Measurements from ENCODE around the gene CCDC120. TPM values are rescaled to one million over a fixed set of nuclear protein-coding genes. Genes with fewer than 3 reads are reported as not detected.

CCDC120 gene
- total RNA-seq, 1 donor from 2014 or later: 8.5 TPM

DNA sequence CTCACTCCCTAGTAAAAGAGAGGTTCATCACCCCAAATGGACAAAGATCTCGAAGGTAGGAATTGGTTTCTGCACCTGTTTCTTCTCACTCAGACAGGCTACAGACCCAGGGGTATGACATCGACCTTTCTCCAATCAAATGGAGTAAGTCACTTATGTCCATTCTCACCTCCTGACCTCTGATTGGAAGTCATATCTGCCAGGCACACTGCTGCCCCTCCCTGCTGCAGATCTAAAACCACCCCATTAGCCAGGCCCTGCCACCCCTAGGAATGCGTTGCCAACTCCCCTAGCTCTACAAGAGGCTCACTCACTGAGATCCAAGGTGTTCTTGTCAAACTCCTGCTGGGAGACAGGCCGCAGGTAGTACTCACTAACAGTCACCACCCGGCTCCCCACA lies 57.9 kb downstream of the CCDC120 start:
- Mint-ChIP-seq H3K27me3 (ENCODE audit: unreplicated experiment) (no peaks in the 10 kb centered on the region), H3K27ac (ENCODE audit: unreplicated experiment) (no peak overlapping the region), H3K4me1 (ENCODE audit: unreplicated experiment) (no peaks in the 10 kb centered on the region), H3K4me3 (ENCODE audit: unreplicated experiment) (no peak overlapping the region), H3K9me3 (ENCODE audit: unreplicated experiment) (peaks cover 5% of the 10 kb centered on the region), H3K36me3 (ENCODE audit: unreplicated experiment) (peaks cover 18% of the 10 kb centered on the region)
- DNase-seq (ENCODE audit: extremely low spot score, unreplicated experiment): no peak
- TF ChIP-seq, protein P1, sequence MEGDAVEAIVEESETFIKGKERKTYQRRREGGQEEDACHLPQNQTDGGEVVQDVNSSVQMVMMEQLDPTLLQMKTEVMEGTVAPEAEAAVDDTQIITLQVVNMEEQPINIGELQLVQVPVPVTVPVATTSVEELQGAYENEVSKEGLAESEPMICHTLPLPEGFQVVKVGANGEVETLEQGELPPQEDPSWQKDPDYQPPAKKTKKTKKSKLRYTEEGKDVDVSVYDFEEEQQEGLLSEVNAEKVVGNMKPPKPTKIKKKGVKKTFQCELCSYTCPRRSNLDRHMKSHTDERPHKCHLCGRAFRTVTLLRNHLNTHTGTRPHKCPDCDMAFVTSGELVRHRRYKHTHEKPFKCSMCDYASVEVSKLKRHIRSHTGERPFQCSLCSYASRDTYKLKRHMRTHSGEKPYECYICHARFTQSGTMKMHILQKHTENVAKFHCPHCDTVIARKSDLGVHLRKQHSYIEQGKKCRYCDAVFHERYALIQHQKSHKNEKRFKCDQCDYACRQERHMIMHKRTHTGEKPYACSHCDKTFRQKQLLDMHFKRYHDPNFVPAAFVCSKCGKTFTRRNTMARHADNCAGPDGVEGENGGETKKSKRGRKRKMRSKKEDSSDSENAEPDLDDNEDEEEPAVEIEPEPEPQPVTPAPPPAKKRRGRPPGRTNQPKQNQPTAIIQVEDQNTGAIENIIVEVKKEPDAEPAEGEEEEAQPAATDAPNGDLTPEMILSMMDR (IDR thresholded peaks at IDR 0.05): no peak

DNA sequence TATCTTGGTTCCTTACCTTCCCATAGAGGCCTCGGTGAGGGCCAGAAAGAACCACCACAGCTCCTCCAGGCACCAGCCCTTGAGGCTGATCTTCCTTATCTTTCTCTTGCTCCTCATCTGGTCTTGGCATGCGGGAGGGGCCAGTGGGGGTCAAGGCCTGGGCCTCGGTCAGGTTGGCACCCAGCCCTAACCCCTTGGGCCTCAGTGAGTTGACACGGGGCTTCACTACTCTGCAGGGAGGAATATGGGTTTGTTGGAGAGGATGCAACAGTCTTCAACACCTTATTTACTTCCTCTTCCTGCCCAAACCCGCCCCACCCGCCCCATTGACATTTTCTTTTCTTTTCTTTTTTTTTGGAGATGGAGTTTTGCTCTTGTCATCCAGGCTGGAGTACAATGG lies 58.8 kb downstream of the CCDC120 start:
- Mint-ChIP-seq H3K27ac (ENCODE audit: unreplicated experiment) (no peak overlapping the region), H3K4me3 (ENCODE audit: unreplicated experiment) (no peak overlapping the region), H3K9me3 (ENCODE audit: unreplicated experiment) (peaks cover 5% of the 10 kb centered on the region), H3K4me1 (ENCODE audit: unreplicated experiment) (no peaks in the 10 kb centered on the region), H3K27me3 (ENCODE audit: unreplicated experiment) (no peaks in the 10 kb centered on the region), H3K36me3 (ENCODE audit: unreplicated experiment) (peaks cover 15% of the 10 kb centered on the region)
- DNase-seq (ENCODE audit: extremely low spot score, unreplicated experiment): no peak
- TF ChIP-seq, protein P1 (IDR thresholded peaks at IDR 0.05): no peak

Other genes with a start within 250 kb of the CCDC120 start
- not detected in 2 replicates for gene ERAS, start 232.5 kb upstream of the CCDC120 start, total RNA-seq
- 13.1 and 14.8 TPM in 2 replicates for gene PCSK1N, start 223.4 kb upstream of the CCDC120 start, total RNA-seq
- gene TIMM17B, start 161.2 kb upstream of the CCDC120 start, total RNA-seq: 45.6 and 50.0 TPM in 2 replicates
- 69.8 and 78.3 TPM in 2 replicates for gene PQBP1, start 161.1 kb upstream of the CCDC120 start, total RNA-seq
- 34.6 and 37.0 TPM in 2 replicates for gene SLC35A2, start 147.4 kb upstream of the CCDC120 start, total RNA-seq
- 6.4 and 7.3 TPM in 2 replicates for gene PIM2, start 140.0 kb upstream of the CCDC120 start, total RNA-seq
- 54.9 and 57.4 TPM in 2 replicates for gene OTUD5, start 101.4 kb upstream of the CCDC120 start, total RNA-seq
- 1.4 and 2.5 TPM in 2 replicates for gene KCND1, start 87.2 kb upstream of the CCDC120 start, total RNA-seq
- 42.2 and 48.5 TPM in 2 replicates for gene GRIPAP1, start 56.7 kb upstream of the CCDC120 start, total RNA-seq
- 44.7 and 51.8 TPM in 2 replicates for gene TFE3, start 15.6 kb upstream of the CCDC120 start, total RNA-seq
- 55.3 and 58.5 TPM in 2 replicates for gene PRAF2, start 15.0 kb downstream of the CCDC120 start, total RNA-seq
- gene WDR45, start 20.9 kb downstream of the CCDC120 start, total RNA-seq: 91.3 and 95.8 TPM in 2 replicates
- 23.3 and 23.9 TPM in 2 replicates for gene GPKOW, start 64.7 kb downstream of the CCDC120 start, total RNA-seq
- gene MAGIX, start 103.8 kb downstream of the CCDC120 start, total RNA-seq: 1.2 and 2.3 TPM in 2 replicates
- gene PLP2, start 112.9 kb downstream of the CCDC120 start, total RNA-seq: 97.4 and 100 TPM in 2 replicates
- gene PRICKLE3, start 127.4 kb downstream of the CCDC120 start, total RNA-seq: 7.7 and 8.5 TPM in 2 replicates
- 1.5 and 2.3 TPM in 2 replicates for gene SYP, start 141.2 kb downstream of the CCDC120 start, total RNA-seq
- not detected in 2 replicates for gene CACNA1F, start 174.3 kb downstream of the CCDC120 start, total RNA-seq
- gene CCDC22, start 176.5 kb downstream of the CCDC120 start, total RNA-seq: 14.1 and 14.3 TPM in 2 replicates
- 0.13 TPM in 1 of 2 replicates, not detected in the other for gene FOXP3, start 205.7 kb downstream of the CCDC120 start, total RNA-seq
- gene PPP1R3F, start 210.8 kb downstream of the CCDC120 start, total RNA-seq: 9.0 and 9.2 TPM in 2 replicates
- not detected in 2 replicates for gene GAGE10, start 244.6 kb downstream of the CCDC120 start, total RNA-seq